NB4 (cell line): ENCODE measurements around the gene NUP85.

Experiments used
- DNase-seq: peaks from one replicate; pipeline ENCODE4 v3.0.0; 2010; ENCODE audit warnings: low read depth
- H3K4me3 ChIP-seq: one replicate; pipeline ENCODE4 v1.5.1; 2011; ENCODE audit warnings: mild to moderate bottlenecking, low read depth, low read length, moderate library complexity
- MYC ChIP-seq: IDR thresholded peaks from 2 replicates; pipeline ENCODE4 v1.6.1; 2011; ENCODE audit warnings: low read depth, low read length
- POLR2A ChIP-seq: IDR thresholded peaks from 2 replicates; pipeline ENCODE4 v1.6.1; 2011; ENCODE audit warnings: mild to moderate bottlenecking; ENCODE audit not compliant: insufficient read length; ENCODE audit errors: extremely low read depth
- TF ChIP-seq, protein P1 (sequence below): IDR thresholded peaks from one replicate; pipeline ENCODE4 v1.5.1; 2012; ENCODE audit warnings: low read depth, low read length
- TF ChIP-seq, protein P2 (sequence below): IDR thresholded peaks from 2 replicates; pipeline ENCODE4 v1.6.1; 2011; ENCODE audit warnings: low read depth, low read length

Gene NUP85

GRCh38 chr17:75181608-75182318 lies 23.7 kb upstream of the NUP85 start:
- peak overlapping the region; percentile 99 for H3K4me3 ChIP-seq
- TF ChIP-seq, protein P1, sequence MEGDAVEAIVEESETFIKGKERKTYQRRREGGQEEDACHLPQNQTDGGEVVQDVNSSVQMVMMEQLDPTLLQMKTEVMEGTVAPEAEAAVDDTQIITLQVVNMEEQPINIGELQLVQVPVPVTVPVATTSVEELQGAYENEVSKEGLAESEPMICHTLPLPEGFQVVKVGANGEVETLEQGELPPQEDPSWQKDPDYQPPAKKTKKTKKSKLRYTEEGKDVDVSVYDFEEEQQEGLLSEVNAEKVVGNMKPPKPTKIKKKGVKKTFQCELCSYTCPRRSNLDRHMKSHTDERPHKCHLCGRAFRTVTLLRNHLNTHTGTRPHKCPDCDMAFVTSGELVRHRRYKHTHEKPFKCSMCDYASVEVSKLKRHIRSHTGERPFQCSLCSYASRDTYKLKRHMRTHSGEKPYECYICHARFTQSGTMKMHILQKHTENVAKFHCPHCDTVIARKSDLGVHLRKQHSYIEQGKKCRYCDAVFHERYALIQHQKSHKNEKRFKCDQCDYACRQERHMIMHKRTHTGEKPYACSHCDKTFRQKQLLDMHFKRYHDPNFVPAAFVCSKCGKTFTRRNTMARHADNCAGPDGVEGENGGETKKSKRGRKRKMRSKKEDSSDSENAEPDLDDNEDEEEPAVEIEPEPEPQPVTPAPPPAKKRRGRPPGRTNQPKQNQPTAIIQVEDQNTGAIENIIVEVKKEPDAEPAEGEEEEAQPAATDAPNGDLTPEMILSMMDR: no peak
- TF ChIP-seq, protein P2, sequence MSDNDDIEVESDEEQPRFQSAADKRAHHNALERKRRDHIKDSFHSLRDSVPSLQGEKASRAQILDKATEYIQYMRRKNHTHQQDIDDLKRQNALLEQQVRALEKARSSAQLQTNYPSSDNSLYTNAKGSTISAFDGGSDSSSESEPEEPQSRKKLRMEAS: peak; percentile 21; the same call in 1 of the 2 replicates
- DNase-seq: peak; percentile 52

DNA sequence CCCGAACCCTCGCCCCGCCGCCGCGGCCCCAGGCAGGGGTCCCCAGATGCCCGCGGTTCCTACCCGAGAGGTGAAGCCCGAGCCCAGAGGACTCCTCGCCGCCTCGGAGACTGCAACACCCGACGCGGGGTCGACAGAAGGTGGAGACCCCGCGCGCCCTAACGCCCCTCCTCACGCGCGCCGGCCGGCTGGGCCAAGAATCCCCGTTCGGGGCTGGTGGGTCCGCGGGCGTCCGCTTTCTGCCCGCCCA lies 23.2 kb upstream of the NUP85 start:
- no peak for TF ChIP-seq POLR2A
- TF ChIP-seq, protein P1: no peak
- TF ChIP-seq MYC: no peak
- TF ChIP-seq, protein P2: no peak
- no peak for DNase-seq
- peak overlapping the region; percentile 99 for H3K4me3 ChIP-seq

DNA sequence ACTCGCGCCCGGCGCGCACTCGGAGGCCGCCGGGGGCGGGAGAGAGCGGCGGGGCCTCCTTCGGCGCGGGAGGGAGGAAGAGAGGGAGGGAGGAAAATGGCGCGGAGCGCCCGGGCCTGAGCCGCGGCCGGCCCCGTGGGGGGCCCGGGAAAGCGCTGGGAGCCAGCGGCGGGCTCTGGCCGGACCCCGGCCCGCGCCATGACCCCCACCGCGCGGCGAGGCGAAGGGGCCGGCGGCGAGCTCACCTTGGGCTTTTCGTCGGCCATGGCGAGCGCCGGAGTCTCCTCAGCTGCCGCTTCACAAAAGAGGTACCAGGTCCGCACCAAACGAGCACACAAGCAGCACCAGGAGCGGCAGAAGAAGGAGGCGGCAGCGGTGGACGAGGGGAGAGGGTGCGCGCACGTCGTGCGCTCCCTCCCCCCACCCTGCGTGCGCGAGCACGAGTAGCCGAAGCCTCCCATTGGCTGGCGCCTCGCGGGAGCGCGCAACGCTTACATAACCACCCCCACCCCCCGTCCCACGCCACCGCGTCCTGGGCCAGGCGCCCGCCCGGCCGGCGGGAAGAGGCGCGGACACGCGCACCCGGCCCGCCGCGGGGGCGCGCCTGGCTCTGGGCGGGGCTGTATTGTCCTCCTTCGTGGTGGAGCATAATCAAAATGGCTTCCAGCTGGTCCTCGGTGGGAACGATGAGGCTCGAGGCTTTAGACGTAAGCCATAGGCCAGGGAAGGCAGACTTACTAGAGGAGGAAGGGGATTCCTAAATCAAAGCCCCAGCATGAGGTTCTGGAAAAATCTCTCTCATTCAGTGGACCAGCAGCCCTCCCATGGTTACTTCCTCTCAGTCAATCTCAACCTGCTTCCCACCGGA lies 22.7 kb upstream of the NUP85 start, which contains the start of gene SUMO2:
SUMO2 (minus strand) TSS at position 391 of the 868 bp plus-strand sequence; CDS start at position 266, 125 bp downstream.
- H3K4me3 ChIP-seq: peak within 1 kb of the TSS; percentile 99
- DNase-seq: peak; percentile 96
- TF ChIP-seq MYC (peak; percentile 53), POLR2A (no peak)
- TF ChIP-seq, protein P1: no peak
- TF ChIP-seq, protein P2: peak; percentile 14; the same call in 1 of the 2 replicates

GRCh38 chr17:75183999-75184884 lies 21.2 kb upstream of the NUP85 start:
- no peak for DNase-seq
- TF ChIP-seq, protein P1: no peak
- TF ChIP-seq, protein P2: no peak
- no peak for TF ChIP-seq POLR2A
- no peak for TF ChIP-seq MYC
- H3K4me3 ChIP-seq: no peak overlapping the region

- TF ChIP-seq, protein P2: no peak
- TF ChIP-seq MYC (no peak), POLR2A (no peak)
- TF ChIP-seq, protein P1: no peak
- no peak overlapping the region for H3K4me3 ChIP-seq
- DNase-seq: no peak
These were observed 16.9 kb upstream of the NUP85 start for GRCh38 chr17:75188614-75189013.
